Measurements from ENCODE around the gene SLC17A4. TPM values are rescaled to one million over a fixed set of nuclear protein-coding genes. Genes with fewer than 3 reads are reported as not detected.
"Not testable (repeated sequence)": the region's sequence is repeated elsewhere in the genome, so short reads cannot be mapped to it uniquely, and the experiment has no call there.

Gene SLC17A4
- total RNA-seq, 1 experiment from 2014 or later: not detected

DNA sequence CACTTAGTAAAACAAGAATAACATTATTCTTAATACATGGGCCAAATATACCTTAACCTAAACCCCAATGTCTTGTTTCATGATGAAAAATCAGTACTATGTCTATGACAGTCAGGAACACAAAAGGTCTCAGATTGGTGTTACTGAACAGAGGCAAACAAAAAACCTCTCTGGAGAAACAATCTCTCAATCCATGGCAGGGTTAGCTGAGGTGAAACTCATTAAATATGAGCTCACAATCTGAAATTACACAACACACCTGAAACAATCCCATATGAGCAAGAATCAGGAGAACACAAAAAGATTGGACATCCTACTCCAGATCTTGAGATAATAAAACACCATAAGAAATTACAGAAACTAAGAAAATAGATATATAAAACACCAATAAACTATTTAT, 6.5 kb upstream of the SLC17A4 start:
- H3K4me3 ChIP-seq (ENCODE audit: low read length): no peak overlapping the region
- TF ChIP-seq, protein P1, sequence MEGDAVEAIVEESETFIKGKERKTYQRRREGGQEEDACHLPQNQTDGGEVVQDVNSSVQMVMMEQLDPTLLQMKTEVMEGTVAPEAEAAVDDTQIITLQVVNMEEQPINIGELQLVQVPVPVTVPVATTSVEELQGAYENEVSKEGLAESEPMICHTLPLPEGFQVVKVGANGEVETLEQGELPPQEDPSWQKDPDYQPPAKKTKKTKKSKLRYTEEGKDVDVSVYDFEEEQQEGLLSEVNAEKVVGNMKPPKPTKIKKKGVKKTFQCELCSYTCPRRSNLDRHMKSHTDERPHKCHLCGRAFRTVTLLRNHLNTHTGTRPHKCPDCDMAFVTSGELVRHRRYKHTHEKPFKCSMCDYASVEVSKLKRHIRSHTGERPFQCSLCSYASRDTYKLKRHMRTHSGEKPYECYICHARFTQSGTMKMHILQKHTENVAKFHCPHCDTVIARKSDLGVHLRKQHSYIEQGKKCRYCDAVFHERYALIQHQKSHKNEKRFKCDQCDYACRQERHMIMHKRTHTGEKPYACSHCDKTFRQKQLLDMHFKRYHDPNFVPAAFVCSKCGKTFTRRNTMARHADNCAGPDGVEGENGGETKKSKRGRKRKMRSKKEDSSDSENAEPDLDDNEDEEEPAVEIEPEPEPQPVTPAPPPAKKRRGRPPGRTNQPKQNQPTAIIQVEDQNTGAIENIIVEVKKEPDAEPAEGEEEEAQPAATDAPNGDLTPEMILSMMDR (conservative IDR thresholded peaks at IDR 0.05; ENCODE audit: low read depth, low read length): no peak
- TF ChIP-seq EZH2phosphoT487 (IDR thresholded peaks at IDR 0.05; ENCODE audit: borderline replicate concordance, low read length) (no peak), EZH2 (IDR thresholded peaks at IDR 0.05; ENCODE audit: low read length, unreplicated experiment) (no peak)
- H3K4me2 ChIP-seq (ENCODE audit: low read length): no peak overlapping the region
- H2AFZ ChIP-seq (ENCODE audit: low read length): no peak overlapping the region
- no peaks in the 10 kb centered on the region for H3K9me3 ChIP-seq (ENCODE audit: low read length)
- no peaks in the 10 kb centered on the region for H3K36me3 ChIP-seq (ENCODE audit: low read depth, low read length)
- no TSS peak for BruUV-seq (replicated peaks)
- DNase-seq (no peak), ATAC-seq (no peak)
- ChIA-PET POLR2A (ENCODE audit: unreplicated experiment) (no interaction called here), CTCF (no interaction called here)
- no peaks in the 10 kb centered on the region for H4K20me1 ChIP-seq (ENCODE audit: low read length)
- H3K27me3 ChIP-seq (ENCODE audit: low read length): peaks cover 15% of the 10 kb centered on the region
- H3F3A ChIP-seq (ENCODE audit: low read length, unreplicated experiment): no peaks in the 10 kb centered on the region
- H3K4me1 ChIP-seq (ENCODE audit: insufficient read depth, low read length): no peaks in the 10 kb centered on the region
- intact Hi-C loops (cut with micrococcal nuclease): no loop called here
- H3K9ac ChIP-seq (ENCODE audit: low read length): no peak overlapping the region
- H3K9me2 ChIP-seq (replicated peaks; ENCODE audit: low read length): no peaks in the 10 kb centered on the region
- no peaks in the 10 kb centered on the region for H3K79me2 ChIP-seq (ENCODE audit: low read length)
- no peak overlapping the region for H3K27ac ChIP-seq (ENCODE audit: low read length)

DNA sequence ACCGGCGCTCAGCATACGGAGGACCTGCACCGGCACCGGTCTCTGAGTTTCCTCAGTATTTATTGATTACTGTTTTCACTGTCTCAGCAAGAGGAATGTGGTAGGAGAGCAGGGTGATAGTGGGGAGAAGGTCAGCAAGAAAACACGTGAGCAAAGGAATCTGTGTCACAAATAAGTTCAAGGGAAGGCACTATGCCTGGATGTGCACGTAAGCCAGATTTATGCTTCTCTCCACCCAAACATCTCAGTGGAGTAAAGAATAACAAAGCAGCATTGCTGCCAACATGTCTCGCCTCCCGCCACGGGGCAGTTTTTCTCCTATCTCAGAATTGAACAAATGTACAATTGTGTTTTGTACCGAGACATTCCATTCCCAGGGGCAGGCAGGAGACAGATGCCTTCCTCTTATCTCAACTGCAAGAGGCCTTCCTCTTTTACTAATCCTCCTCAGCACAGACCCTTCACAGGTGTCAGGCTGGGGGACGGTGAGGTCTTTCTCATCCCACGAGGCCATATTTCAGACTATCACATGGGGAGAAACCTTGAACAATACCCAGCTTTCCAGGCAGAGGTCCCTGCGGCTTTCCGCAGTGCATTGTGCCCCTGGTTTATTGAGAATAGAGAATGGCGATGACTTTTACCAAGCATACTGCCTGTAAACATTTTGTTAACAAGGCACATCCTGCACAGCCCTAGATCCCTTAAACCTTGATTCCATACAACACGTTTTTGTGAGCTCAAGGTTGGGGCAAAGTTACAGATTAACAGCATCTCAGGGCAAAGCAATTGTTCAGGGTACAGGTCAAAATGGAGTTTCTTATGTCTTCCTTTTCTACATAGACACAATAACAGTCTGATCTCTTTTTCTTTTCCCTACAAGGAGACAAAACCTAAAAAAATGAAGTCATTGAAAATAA, 5.7 kb upstream of the SLC17A4 start:
- H3K9me2 ChIP-seq (replicated peaks; ENCODE audit: low read length); intact Hi-C loops (cut with micrococcal nuclease); BruUV-seq (replicated peaks); ATAC-seq; H3K36me3 ChIP-seq (ENCODE audit: low read depth, low read length); H3K4me3 ChIP-seq (ENCODE audit: low read length); POLR2A ChIA-PET (ENCODE audit: unreplicated experiment); DNase-seq; H3K4me1 ChIP-seq (ENCODE audit: insufficient read depth, low read length); H3K27ac ChIP-seq (ENCODE audit: low read length); H2AFZ ChIP-seq (ENCODE audit: low read length); H3K9me3 ChIP-seq (ENCODE audit: low read length); H4K20me1 ChIP-seq (ENCODE audit: low read length); H3F3A ChIP-seq (ENCODE audit: low read length, unreplicated experiment); CTCF ChIA-PET; H3K79me2 ChIP-seq (ENCODE audit: low read length); H3K9ac ChIP-seq (ENCODE audit: low read length); H3K4me2 ChIP-seq (ENCODE audit: low read length): not testable (repeated sequence)
- peaks cover 22% of the 10 kb centered on the region for H3K27me3 ChIP-seq (ENCODE audit: low read length)

GRCh38 chr6:25749837-25750236, 4.7 kb upstream of the SLC17A4 start:
- CTCF ChIA-PET: no interaction called here
- Histone ChIP-seq H2AFZ (ENCODE audit: low read length) (no peak overlapping the region), H3K27me3 (ENCODE audit: low read length) (peaks cover 25% of the 10 kb centered on the region), H3K4me2 (ENCODE audit: low read length) (no peak overlapping the region), H4K20me1 (ENCODE audit: low read length) (no peaks in the 10 kb centered on the region), H3K9ac (ENCODE audit: low read length) (no peak overlapping the region), H3K9me3 (ENCODE audit: low read length) (no peaks in the 10 kb centered on the region), H3K79me2 (ENCODE audit: low read length) (no peaks in the 10 kb centered on the region), H3K9me2 (replicated peaks; ENCODE audit: low read length) (no peaks in the 10 kb centered on the region), H3K36me3 (ENCODE audit: low read depth, low read length) (no peaks in the 10 kb centered on the region), H3K27ac (ENCODE audit: low read length) (no peak overlapping the region), H3F3A (ENCODE audit: low read length, unreplicated experiment) (no peaks in the 10 kb centered on the region), H3K4me3 (ENCODE audit: low read length) (no peak overlapping the region), H3K4me1 (ENCODE audit: insufficient read depth, low read length) (no peaks in the 10 kb centered on the region)
- DNase-seq (no peak), ATAC-seq (no peak)
- TF ChIP-seq, protein P1 (conservative IDR thresholded peaks at IDR 0.05; ENCODE audit: low read depth, low read length): no peak
- BruUV-seq (replicated peaks): no TSS peak
- intact Hi-C loops (cut with micrococcal nuclease): no loop called here
- POLR2A ChIA-PET (ENCODE audit: unreplicated experiment): no interaction called here

Data from PC-3 (cell line).